Neuronal stem cell (in vitro differentiated cells): ENCODE data around the gene HCLS1.

Experiments
- DNase-seq: peaks from one replicate; pipeline ENCODE4 v3.0.0-alpha.2; 2013; ENCODE audit warnings: low spot score
- H2AFZ ChIP-seq: one replicate; pipeline ENCODE4 v1.6.1; 2013; ENCODE audit warnings: mild to moderate bottlenecking, low read length, inconsistent platforms
- H2AK5ac ChIP-seq: 2 replicates; pipeline ENCODE4 v1.6.1; 2013; ENCODE audit warnings: low read depth, mild to moderate bottlenecking, inconsistent platforms, low read length, moderate library complexity, mixed read lengths
- H2BK120ac ChIP-seq: 2 replicates; pipeline ENCODE4 v1.6.1; 2013; ENCODE audit warnings: low read depth, mild to moderate bottlenecking, inconsistent platforms, low read length, moderate library complexity, mixed read lengths
- H2BK12ac ChIP-seq: one replicate; pipeline ENCODE4 v1.6.1; 2013; ENCODE audit warnings: low read length, inconsistent platforms
- H2BK15ac ChIP-seq: 2 replicates; pipeline ENCODE4 v1.6.1; 2013; ENCODE audit warnings: mild to moderate bottlenecking, low read length, inconsistent platforms, mixed read lengths
- H2BK5ac ChIP-seq: one replicate; pipeline ENCODE4 v1.6.1; 2013; ENCODE audit warnings: inconsistent platforms, mild to moderate bottlenecking, low read length, moderate library complexity
- H3K14ac ChIP-seq: one replicate; pipeline ENCODE4 v1.6.1; 2013; ENCODE audit warnings: low read length, inconsistent platforms
- H3K18ac ChIP-seq: 2 replicates; pipeline ENCODE4 v1.6.1; 2013; ENCODE audit warnings: low read length, inconsistent platforms
- H3K23ac ChIP-seq: 2 replicates; pipeline ENCODE4 v1.6.1; 2013; ENCODE audit warnings: low read depth, mild to moderate bottlenecking, mixed read lengths, low read length, inconsistent platforms; ENCODE audit not compliant: poor library complexity
- H3K27ac ChIP-seq: replicated peaks from 3 replicates; pipeline ENCODE4 v1.5.1; 2013; ENCODE audit warnings: low read length, inconsistent platforms
- H3K27me3 ChIP-seq, 3 experiments: 2 replicates each; pipeline ENCODE4 v1.6.1; 2013; ENCODE audit warnings: low read length in 3 of 3, mild to moderate bottlenecking in 2 of 3, inconsistent platforms in 1 of 3, low read depth in 1 of 3, mixed read lengths in 1 of 3, moderate library complexity in 1 of 3; ENCODE audit not compliant: control insufficient read depth in 3 of 3, insufficient read depth in 3 of 3
- H3K36me3 ChIP-seq, 2 donors: replicated peaks in 1 of 2; 2 replicates each; pipeline ENCODE4 v1.6.1; 2013; ENCODE audit warnings: low read length in 2 of 2; ENCODE audit not compliant: control insufficient read depth in 2 of 2, insufficient read depth in 2 of 2
- H3K4ac ChIP-seq: 2 replicates; pipeline ENCODE4 v1.6.1; 2013; ENCODE audit warnings: inconsistent platforms, mild to moderate bottlenecking, low read length, moderate library complexity
- H3K4me1 ChIP-seq, 2 donors: 1 replicate in 1 of 2; 2 replicates in 1 of 2; pipeline ENCODE4 v1.6.1; 2013; ENCODE audit warnings: low read length in 2 of 2, low read depth in 1 of 2; ENCODE audit not compliant: control insufficient read depth in 2 of 2, insufficient read depth in 1 of 2
- H3K4me2 ChIP-seq: one replicate; pipeline ENCODE4 v1.6.1; 2013; ENCODE audit warnings: mild to moderate bottlenecking, low read length, inconsistent platforms; ENCODE audit not compliant: insufficient read depth, poor library complexity, severe bottlenecking
- H3K4me3 ChIP-seq, 2 donors: 2 replicates each; pipeline ENCODE4 v1.5.1; 2013; ENCODE audit warnings: low read length in 2 of 2, mild to moderate bottlenecking in 2 of 2, inconsistent platforms in 1 of 2, moderate library complexity in 1 of 2
- H3K79me1 ChIP-seq: one replicate; pipeline ENCODE4 v1.6.1; 2013; ENCODE audit warnings: low read depth, mild to moderate bottlenecking, inconsistent platforms, low read length, moderate library complexity
- H3K9ac ChIP-seq: one replicate; pipeline ENCODE4 v1.6.1; 2013; ENCODE audit warnings: mild to moderate bottlenecking, low read depth, low read length, inconsistent platforms; ENCODE audit not compliant: poor library complexity
- H3K9me3 ChIP-seq, 2 donors: replicated peaks in 1 of 2; 2 replicates each; pipeline versions ENCODE3 to v1.6.1; 2013; ENCODE audit warnings: low read length in 2 of 2, mild to moderate bottlenecking in 2 of 2, inconsistent platforms in 1 of 2, low read depth in 1 of 2, mixed read lengths in 1 of 2, moderate library complexity in 1 of 2; ENCODE audit not compliant: control insufficient read depth in 2 of 2, insufficient read depth in 1 of 2
- H4K8ac ChIP-seq: one replicate; pipeline ENCODE4 v1.6.1; 2013; ENCODE audit warnings: low read depth, mild to moderate bottlenecking, inconsistent platforms, low read length, moderate library complexity
- H4K91ac ChIP-seq: one replicate; pipeline ENCODE4 v1.6.1; 2013; ENCODE audit warnings: low read length, low read depth, mild to moderate bottlenecking, inconsistent platforms; ENCODE audit not compliant: poor library complexity
- WGBS, 2 donors: extraction: QIAGEN DNeasy Blood & Tissue Kit; methylation state at CpG; one replicate each; pipeline ENCODE4 v1.1.7; 2013; ENCODE audit warnings: missing lambda C conversion rate in 2 of 2, mixed read lengths in 1 of 2; ENCODE audit not compliant: insufficient read length in 2 of 2, insufficient replicate concordance in 1 of 2; ENCODE audit errors: extremely low coverage in 2 of 2; 5-methylcytosine and 5-hydroxymethylcytosine counted together

HCLS1 gene

DNA sequence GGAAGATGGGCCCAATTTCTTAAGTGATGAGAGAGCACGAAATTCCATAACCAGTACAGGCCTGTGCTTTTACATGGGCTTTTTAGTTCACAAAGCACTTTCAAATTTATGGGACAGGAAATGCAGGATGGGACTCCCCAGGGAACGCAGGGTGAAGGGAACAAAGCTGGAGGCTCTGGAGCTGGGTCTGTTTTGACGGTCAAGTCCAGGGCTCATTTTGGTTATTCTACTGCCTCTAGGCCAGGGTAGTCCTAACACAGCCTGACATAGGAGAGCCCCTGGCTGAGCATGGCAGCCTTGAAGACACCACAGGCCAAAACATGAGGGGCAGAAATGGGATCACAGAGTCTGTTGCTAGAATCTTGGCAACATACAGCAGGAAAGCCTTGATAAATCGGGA lies 33.5 kb downstream of the HCLS1 start:
- no peak overlapping the region for H2BK15ac ChIP-seq
- H2BK5ac ChIP-seq: no peak overlapping the region
- H3K4me1 ChIP-seq: peaks cover 0 to 2% of the 10 kb centered on the region in 2 donors
- no peak overlapping the region for H4K8ac ChIP-seq
- H3K4ac ChIP-seq: no peak overlapping the region
- no peak for DNase-seq
- no peak overlapping the region for H3K9ac ChIP-seq
- no CpG with 5 or more reads among the region's 4 CpGs for WGBS, 2 donors
- H4K91ac ChIP-seq: no peak overlapping the region
- no peaks in the 10 kb centered on the region for H3K9me3 ChIP-seq
- H3K14ac ChIP-seq: no peak overlapping the region
- no peaks in the 10 kb centered on the region for H3K36me3 ChIP-seq
- no peak overlapping the region for H3K27ac ChIP-seq
- peaks cover 0 to 3% (median 0%) of the 10 kb centered on the region in 3 experiments for H3K27me3 ChIP-seq
- H2BK12ac ChIP-seq: no peak overlapping the region
- no peak overlapping the region for H2BK120ac ChIP-seq
- H2AFZ ChIP-seq: peak overlapping the region; percentile 13
- no peak overlapping the region for H3K4me3 ChIP-seq
- no peak overlapping the region for H3K18ac ChIP-seq
- no peak overlapping the region for H2AK5ac ChIP-seq
- H3K79me1 ChIP-seq: no peaks in the 10 kb centered on the region
- no peak overlapping the region for H3K4me2 ChIP-seq
- no peak overlapping the region for H3K23ac ChIP-seq

DNA sequence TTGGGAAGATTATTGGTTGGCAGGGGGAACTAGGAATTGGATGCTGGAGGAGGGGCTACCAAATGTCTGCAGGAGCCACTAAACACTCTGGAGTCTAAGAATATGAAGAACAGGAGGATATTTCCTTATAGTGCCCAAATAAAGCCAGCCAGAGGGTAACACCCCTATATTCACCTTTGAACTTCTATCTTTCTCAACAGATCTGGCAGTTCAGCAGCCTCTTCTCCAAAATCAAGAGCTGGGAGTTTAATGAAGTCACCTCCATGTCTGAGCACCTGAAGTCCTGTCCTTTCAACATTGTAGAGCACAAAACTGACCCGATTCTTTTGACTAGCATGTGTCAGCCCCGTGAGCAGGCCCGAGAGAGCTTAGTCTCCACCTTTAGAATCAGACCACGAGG lies 34.2 kb downstream of the HCLS1 start:
- Histone ChIP-seq H3K18ac (no peak overlapping the region), H3K79me1 (no peaks in the 10 kb centered on the region), H3K23ac (no peak overlapping the region), H3K9me3 (no peaks in the 10 kb centered on the region), H3K9ac (no peak overlapping the region), H3K4ac (no peak overlapping the region), H4K91ac (no peak overlapping the region), H3K4me2 (no peak overlapping the region), H3K4me3 (no peak overlapping the region), H2AK5ac (no peak overlapping the region), H3K27ac (no peak overlapping the region), H3K14ac (no peak overlapping the region), H2BK120ac (no peak overlapping the region), H2BK5ac (no peak overlapping the region), H2BK15ac (no peak overlapping the region), H3K36me3 (no peaks in the 10 kb centered on the region), H2BK12ac (no peak overlapping the region), H2AFZ (no peak overlapping the region), H4K8ac (no peak overlapping the region), H3K4me1 (peaks cover 0 to 2% of the 10 kb centered on the region in 2 donors), H3K27me3 (peaks cover 0 to 3% (median 0%) of the 10 kb centered on the region in 3 experiments)
- no peak for DNase-seq
- no CpG with 5 or more reads among the region's 4 CpGs for WGBS, 2 donors

GRCh38 chr3:121624147-121624899 lies 36.4 kb downstream of the HCLS1 start:
- no peak for DNase-seq
- no peak overlapping the region for H3K4me2 ChIP-seq
- H2AK5ac ChIP-seq: no peak overlapping the region
- H3K18ac ChIP-seq: no peak overlapping the region
- no peak overlapping the region for H3K27ac ChIP-seq
- H3K9ac ChIP-seq: no peak overlapping the region
- no peak overlapping the region for H3K4me3 ChIP-seq
- no peak overlapping the region for H2BK15ac ChIP-seq
- no peak overlapping the region for H2BK120ac ChIP-seq
- H3K36me3 ChIP-seq: no peaks in the 10 kb centered on the region
- no peaks in the 10 kb centered on the region for H3K79me1 ChIP-seq
- H3K4ac ChIP-seq: no peak overlapping the region
- H3K9me3 ChIP-seq: no peaks in the 10 kb centered on the region
- no peak overlapping the region for H2AFZ ChIP-seq
- no peak overlapping the region for H3K14ac ChIP-seq
- H2BK5ac ChIP-seq: no peak overlapping the region
- no CpG with 5 or more reads among the region's 14 CpGs for WGBS, 2 donors
- peaks cover 0 to 2% of the 10 kb centered on the region in 2 donors for H3K4me1 ChIP-seq
- peaks cover 0 to 3% (median 0%) of the 10 kb centered on the region in 3 experiments for H3K27me3 ChIP-seq
- H3K23ac ChIP-seq: no peak overlapping the region
- no peak overlapping the region for H4K8ac ChIP-seq
- no peak overlapping the region for H4K91ac ChIP-seq
- H2BK12ac ChIP-seq: no peak overlapping the region

DNA sequence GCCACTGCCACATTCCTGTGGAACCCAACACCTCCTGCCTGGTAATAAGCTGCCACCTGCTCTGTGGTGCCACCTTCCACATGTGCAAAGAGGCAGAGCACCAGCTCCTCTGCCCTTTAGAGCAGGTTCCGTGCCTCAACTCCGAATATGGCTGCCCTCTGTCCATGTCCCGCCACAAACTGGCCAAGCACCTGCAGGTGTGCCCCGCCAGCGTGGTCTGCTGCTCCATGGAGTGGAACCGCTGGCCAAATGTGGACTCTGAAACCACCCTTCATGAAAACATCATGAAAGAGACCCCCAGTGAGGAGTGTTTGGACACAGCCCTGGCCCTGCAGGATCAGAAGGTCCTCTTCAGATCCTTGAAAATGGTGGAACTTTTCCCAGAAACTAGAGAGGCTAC lies 39.2 kb downstream of the HCLS1 start:
- H4K91ac ChIP-seq: no peak overlapping the region
- peaks cover 0 to 2% of the 10 kb centered on the region in 2 donors for H3K4me1 ChIP-seq
- no peak overlapping the region for H3K27ac ChIP-seq
- H3K27me3 ChIP-seq: peaks cover 0 to 3% (median 0%) of the 10 kb centered on the region in 3 experiments
- DNase-seq: no peak
- H2BK15ac ChIP-seq: no peak overlapping the region
- no peak overlapping the region for H3K9ac ChIP-seq
- peak overlapping the region; percentile 47 for H2BK120ac ChIP-seq
- peak overlapping the region in 1 of 2 donors; percentile 27 for H3K4me3 ChIP-seq
- H2BK12ac ChIP-seq: peak overlapping the region; percentile 16
- H2AFZ ChIP-seq: no peak overlapping the region
- no CpG with 5 or more reads among the region's 6 CpGs for WGBS, 2 donors
- H3K18ac ChIP-seq: peak overlapping the region; percentile 64
- H3K36me3 ChIP-seq: no peaks in the 10 kb centered on the region
- H4K8ac ChIP-seq: peak overlapping the region; percentile 43
- H3K4me2 ChIP-seq: no peak overlapping the region
- no peak overlapping the region for H3K23ac ChIP-seq
- peak overlapping the region; percentile 71 for H3K14ac ChIP-seq
- no peaks in the 10 kb centered on the region for H3K79me1 ChIP-seq
- peak overlapping the region; percentile 66 for H3K4ac ChIP-seq
- H3K9me3 ChIP-seq: no peaks in the 10 kb centered on the region
- no peak overlapping the region for H2BK5ac ChIP-seq
- H2AK5ac ChIP-seq: peak overlapping the region; percentile 81
